GM23338 (cell line): ENCODE results near the gene TRAF1.

Source experiments
- CTCF ChIP-seq, 2 experiments: fragments of 200-600 bp in 1 of 2; sonication (generic) in 1 of 2; conservative IDR thresholded peaks; 2 replicates each; pipeline versions ENCODE4 v1.5.1 to v1.6.1; 2016 to 2017; ENCODE audit warnings: antibody characterized with exemption in 2 of 2, low read depth in 2 of 2, mild to moderate bottlenecking in 2 of 2, moderate library complexity in 1 of 2
- EZH2phosphoT487 ChIP-seq: fragments of 200-600 bp; sonication (generic); IDR thresholded peaks from one replicate; pipeline ENCODE4 v1.8.1; 2018; ENCODE audit warnings: antibody characterized with exemption; ENCODE audit not compliant: unreplicated experiment
- JUNB ChIP-seq: IDR thresholded peaks from one replicate; pipeline ENCODE4 v1.6.1; 2016; ENCODE audit warnings: antibody characterized with exemption; ENCODE audit not compliant: unreplicated experiment
- REST ChIP-seq: IDR thresholded peaks from one replicate; pipeline ENCODE4 v1.6.1; 2018; ENCODE audit warnings: antibody characterized with exemption; ENCODE audit not compliant: unreplicated experiment
- ZNF114 ChIP-seq: fragments of 250-450 bp; sonication (Bioruptor Pico); IDR thresholded peaks from 2 replicates; pipeline ENCODE4 v1.5.0; 2020; ENCODE audit warnings: mild to moderate bottlenecking, moderate library complexity
- ZNF331 ChIP-seq: fragments of 250-450 bp; sonication (Bioruptor Pico); IDR thresholded peaks from 2 replicates; pipeline ENCODE4 v1.5.0; 2020; ENCODE audit warnings: low read depth, mild to moderate bottlenecking, moderate library complexity

- no peak for TF ChIP-seq CTCF (conservative IDR thresholded peaks at IDR 0.05; ENCODE audit: low read depth in 2 of 2)
- TF ChIP-seq REST, result no peak
- no peak for TF ChIP-seq JUNB
- no peak for TF ChIP-seq ZNF331 (CRISPR knock-in tag)
- no peak for TF ChIP-seq EZH2phosphoT487
- TF ChIP-seq ZNF114, result no peak
Measured at GRCh38 chr9:120918931-120919842, 7.4 kb downstream of the TRAF1 start.
